Measurements from ENCODE around the gene DEPDC4.

Gene DEPDC4

DNA sequence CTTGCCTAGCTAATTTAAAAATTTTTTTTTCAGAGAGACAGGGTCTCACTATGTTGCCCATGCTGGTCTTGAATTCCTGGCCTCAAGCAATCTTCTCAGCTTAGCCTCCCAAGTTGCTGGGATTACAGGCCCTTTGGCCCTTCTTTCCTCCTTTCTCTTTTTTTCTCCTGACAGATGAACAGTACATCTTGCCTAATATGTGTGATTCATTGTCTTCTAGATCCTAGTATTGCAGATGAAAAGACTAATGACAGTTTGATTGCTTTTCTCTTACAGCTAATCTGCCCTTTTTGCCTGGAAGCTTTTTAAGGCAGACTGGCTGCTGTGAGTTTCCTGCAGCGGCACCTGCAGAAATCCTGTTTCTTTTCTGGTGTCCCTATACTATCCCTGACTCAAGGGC, 12.0 kb downstream of the DEPDC4 start:
- TF ChIP-seq, protein P1, sequence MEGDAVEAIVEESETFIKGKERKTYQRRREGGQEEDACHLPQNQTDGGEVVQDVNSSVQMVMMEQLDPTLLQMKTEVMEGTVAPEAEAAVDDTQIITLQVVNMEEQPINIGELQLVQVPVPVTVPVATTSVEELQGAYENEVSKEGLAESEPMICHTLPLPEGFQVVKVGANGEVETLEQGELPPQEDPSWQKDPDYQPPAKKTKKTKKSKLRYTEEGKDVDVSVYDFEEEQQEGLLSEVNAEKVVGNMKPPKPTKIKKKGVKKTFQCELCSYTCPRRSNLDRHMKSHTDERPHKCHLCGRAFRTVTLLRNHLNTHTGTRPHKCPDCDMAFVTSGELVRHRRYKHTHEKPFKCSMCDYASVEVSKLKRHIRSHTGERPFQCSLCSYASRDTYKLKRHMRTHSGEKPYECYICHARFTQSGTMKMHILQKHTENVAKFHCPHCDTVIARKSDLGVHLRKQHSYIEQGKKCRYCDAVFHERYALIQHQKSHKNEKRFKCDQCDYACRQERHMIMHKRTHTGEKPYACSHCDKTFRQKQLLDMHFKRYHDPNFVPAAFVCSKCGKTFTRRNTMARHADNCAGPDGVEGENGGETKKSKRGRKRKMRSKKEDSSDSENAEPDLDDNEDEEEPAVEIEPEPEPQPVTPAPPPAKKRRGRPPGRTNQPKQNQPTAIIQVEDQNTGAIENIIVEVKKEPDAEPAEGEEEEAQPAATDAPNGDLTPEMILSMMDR (IDR thresholded peaks at IDR 0.05; ENCODE audit: low read depth, low read length): no peak
- DNase-seq: no peak
- H3K4me3 ChIP-seq (ENCODE audit: low read depth, low read length): no peak overlapping the region
- no peak overlapping the region for H3K27ac ChIP-seq
- H3K36me3 ChIP-seq: no peaks in the 10 kb centered on the region; the same call in 1 of the 2 replicates
- H3K9me3 ChIP-seq (ENCODE audit: severe bottlenecking): no peaks in the 10 kb centered on the region
- H3K27me3 ChIP-seq (ENCODE audit: insufficient read depth, low read depth, severe bottlenecking): no peaks in the 10 kb centered on the region

DNA sequence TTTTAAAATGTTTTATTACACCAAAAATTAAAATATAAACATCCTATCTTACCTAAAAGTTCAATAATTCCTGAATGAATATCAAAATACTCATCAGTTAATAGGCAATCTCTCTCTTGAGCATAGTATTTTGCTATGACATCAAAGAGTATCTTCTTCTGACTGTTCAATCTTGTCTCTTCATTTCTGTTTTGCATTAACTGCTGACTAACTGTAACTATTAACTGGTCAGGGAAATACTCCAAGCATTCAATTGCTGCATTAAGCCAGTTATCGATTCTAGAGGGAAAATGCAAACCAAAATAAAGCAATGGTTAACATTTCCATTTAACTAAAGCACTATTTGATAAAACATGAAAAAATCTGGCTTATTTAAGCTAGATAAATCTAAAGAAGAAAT, 13.4 kb downstream of the DEPDC4 start:
- no peak for DNase-seq
- TF ChIP-seq, protein P1 (IDR thresholded peaks at IDR 0.05; ENCODE audit: low read depth, low read length): no peak
- Histone ChIP-seq H3K27ac (no peak overlapping the region), H3K36me3 (no peaks in the 10 kb centered on the region; the same call in 1 of the 2 replicates), H3K4me3 (ENCODE audit: low read depth, low read length) (no peak overlapping the region), H3K9me3 (ENCODE audit: severe bottlenecking) (no peaks in the 10 kb centered on the region), H3K27me3 (ENCODE audit: insufficient read depth, low read depth, severe bottlenecking) (no peaks in the 10 kb centered on the region)

DNA sequence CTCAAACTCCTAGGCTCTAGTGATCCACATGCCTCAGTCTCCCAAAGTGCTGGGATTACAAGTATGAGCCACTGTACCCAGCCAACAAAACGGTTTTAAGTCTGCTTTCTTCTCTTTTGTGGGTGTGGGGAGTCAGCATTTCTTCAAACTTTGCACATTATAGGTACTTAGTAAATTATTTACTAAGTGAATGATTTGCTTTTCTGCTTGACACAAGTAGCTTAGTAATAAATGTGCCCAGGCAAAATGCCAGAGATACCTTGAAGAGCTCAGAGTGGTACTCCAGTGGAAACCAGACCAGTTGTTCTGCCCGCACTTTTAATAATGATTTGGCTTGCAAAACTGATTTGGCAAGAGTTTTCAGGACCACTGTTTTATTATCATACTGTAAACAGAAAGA, 15.0 kb downstream of the DEPDC4 start:
- TF ChIP-seq, protein P1 (IDR thresholded peaks at IDR 0.05; ENCODE audit: low read depth, low read length): no peak
- no peak for DNase-seq
- Histone ChIP-seq H3K36me3 (no peaks in the 10 kb centered on the region), H3K27ac (no peak overlapping the region), H3K4me3 (ENCODE audit: low read depth, low read length) (no peak overlapping the region), H3K9me3 (ENCODE audit: severe bottlenecking) (no peaks in the 10 kb centered on the region), H3K27me3 (ENCODE audit: insufficient read depth, low read depth, severe bottlenecking) (no peaks in the 10 kb centered on the region)

DNA sequence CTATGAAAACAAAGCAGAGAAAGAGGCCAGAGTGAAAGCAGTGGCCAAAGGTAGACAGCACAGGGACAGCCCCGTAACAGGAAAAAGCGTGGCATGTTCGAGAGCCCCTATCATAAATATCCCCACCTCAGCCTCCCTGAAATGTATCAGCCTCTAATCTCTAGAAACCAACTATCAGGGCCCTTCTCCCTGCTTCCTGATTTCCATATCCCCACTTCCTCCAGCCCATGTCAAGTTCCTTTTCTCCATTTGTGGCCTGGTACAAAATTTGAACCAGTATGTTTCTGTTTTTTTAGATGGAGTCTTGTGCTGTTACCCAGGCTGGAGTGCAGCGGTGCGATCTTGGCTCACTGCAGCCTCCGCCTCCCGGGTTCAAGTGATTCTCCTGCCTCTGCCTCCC, 16.9 kb downstream of the DEPDC4 start:
- no peaks in the 10 kb centered on the region for H3K36me3 ChIP-seq
- no peak for DNase-seq

DNA sequence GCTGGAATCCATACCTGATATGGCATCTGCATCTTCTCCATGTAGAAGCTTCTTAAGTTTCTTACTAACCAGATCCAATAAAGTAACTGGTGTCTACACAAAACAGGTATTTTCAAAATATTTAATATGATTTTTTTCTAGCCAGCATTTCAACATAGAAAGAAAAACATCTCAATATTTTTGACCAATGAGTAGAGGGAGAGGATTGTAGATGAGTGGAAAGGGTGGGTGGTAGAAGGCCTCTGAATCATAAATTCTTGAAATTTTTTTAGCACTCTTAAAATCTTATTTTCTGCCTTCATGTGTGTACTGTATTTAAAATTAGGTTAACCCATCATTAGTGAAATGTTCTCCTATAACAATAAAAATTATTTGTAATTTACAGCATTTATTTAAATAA, 18.0 kb downstream of the DEPDC4 start:
- TF ChIP-seq, protein P1 (IDR thresholded peaks at IDR 0.05; ENCODE audit: low read depth, low read length): no peak
- H3K9me3 ChIP-seq (ENCODE audit: severe bottlenecking): no peaks in the 10 kb centered on the region

More for the DNA sequence above, 16.9 kb downstream of the DEPDC4 start:
- Histone ChIP-seq H3K4me3 (ENCODE audit: low read depth, low read length) (no peak overlapping the region), H3K27ac (no peak overlapping the region), H3K27me3 (ENCODE audit: insufficient read depth, low read depth, severe bottlenecking) (no peaks in the 10 kb centered on the region), H3K9me3 (ENCODE audit: severe bottlenecking) (no peaks in the 10 kb centered on the region)
- TF ChIP-seq, protein P1 (IDR thresholded peaks at IDR 0.05; ENCODE audit: low read depth, low read length): no peak

DNA sequence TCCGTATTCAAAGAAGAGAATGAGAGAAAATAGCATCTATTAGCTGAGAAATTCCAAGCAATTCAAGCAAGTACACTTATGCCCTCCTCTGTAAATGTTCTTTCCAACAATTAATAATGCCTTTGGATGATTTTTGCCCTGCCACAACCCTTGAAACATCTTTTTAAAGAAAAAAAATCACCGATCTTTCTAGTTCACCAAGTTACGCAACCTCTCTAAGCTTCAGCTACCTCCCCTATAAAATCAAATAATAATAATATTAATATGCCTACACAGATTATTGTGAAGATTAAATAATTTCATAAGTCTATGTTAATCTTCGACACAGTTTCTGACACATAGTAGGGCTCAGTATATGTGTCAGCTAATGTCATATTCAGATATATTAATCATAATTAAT, 19.1 kb downstream of the DEPDC4 start:
- H3K27me3 ChIP-seq (ENCODE audit: insufficient read depth, low read depth, severe bottlenecking): no peaks in the 10 kb centered on the region
- TF ChIP-seq, protein P1 (IDR thresholded peaks at IDR 0.05; ENCODE audit: low read depth, low read length): no peak

More for the DNA sequence above, 18.0 kb downstream of the DEPDC4 start:
- Histone ChIP-seq H3K27ac (no peak overlapping the region), H3K36me3 (no peaks in the 10 kb centered on the region), H3K4me3 (ENCODE audit: low read depth, low read length) (no peak overlapping the region), H3K27me3 (ENCODE audit: insufficient read depth, low read depth, severe bottlenecking) (no peaks in the 10 kb centered on the region)
- DNase-seq: no peak

More for the DNA sequence above, 19.1 kb downstream of the DEPDC4 start:
- Histone ChIP-seq H3K27ac (no peak overlapping the region), H3K4me3 (ENCODE audit: low read depth, low read length) (no peak overlapping the region), H3K9me3 (ENCODE audit: severe bottlenecking) (no peaks in the 10 kb centered on the region), H3K36me3 (no peaks in the 10 kb centered on the region)
- DNase-seq: no peak

Measured in WERI-Rb-1 (cell line).